ENCODE measurements around the gene RBM38. TPM values are rescaled to one million over a fixed set of nuclear protein-coding genes. Genes with fewer than 3 reads are reported as not detected.

Gene RBM38
- total and polyA plus RNA-seq, 10 of the 15 experiments (the other 5 are each of a cell fraction or from before 2014, with no cell fraction given) = 0.32 to 118 (median 25.2) TPM

- TF ChIP-seq SMAD1 (IDR thresholded peaks at IDR 0.05; ENCODE audit: low read depth, partially characterized antibody) (peak; percentile 0), CTCF (IDR thresholded peaks at IDR 0.05 in 2 of 3, conservative IDR thresholded peaks at IDR 0.05 in 1 of 3; ENCODE audit: control insufficient read depth in 2 of 3, extremely low read depth in 1 of 3, insufficient read depth in 1 of 3, low read depth in 3 of 3, low read length in 3 of 3) (no peak), POLR2AphosphoS5 (IDR thresholded peaks at IDR 0.05; ENCODE audit: low read length) (peak; percentile 69)
- H3K4me1 ChIP-seq (ENCODE audit: control insufficient read depth, insufficient read depth, low read length) = peaks cover 62% of the 10 kb centered on the region
- no peak overlapping the region for H2AFZ ChIP-seq (ENCODE audit: control insufficient read depth, low read depth, low read length)
- no peak for ATAC-seq
- ChIA-PET CTCF (no interaction called here), POLR2A (no interaction called here), RAD21 (ENCODE audit: unreplicated experiment) (no interaction called here), SMC1A (ENCODE audit: uncharacterized antibody, unreplicated experiment) (interaction anchor here (1.0 to 2.3 kb wide), 3 partner anchors 18 to 102 kb away, joined by 3 to 16 read pairs (median 3); no protein-coding TSS in a partner anchor)
- no peak overlapping the region for H3K27ac ChIP-seq (ENCODE audit: control insufficient read depth, insufficient read depth)
- peaks cover 11% of the 10 kb centered on the region for H4K20me1 ChIP-seq (ENCODE audit: control insufficient read depth, insufficient read depth)
- peak overlapping the region; percentile 96 for H3K9ac ChIP-seq (ENCODE audit: control insufficient read depth, insufficient read depth, low read length)
- WGBS (ENCODE audit: insufficient coverage, insufficient replicate concordance, low lambda C conversion rate, missing lambda C conversion rate) = 77% methylated on average over 27 of the region's 27 CpGs
- H3K4me3 ChIP-seq = peak overlapping the region; percentile 94; the same call in 1 of the 2 replicates
- no peak for FAIRE-seq
- H3K79me2 ChIP-seq (ENCODE audit: control insufficient read depth, insufficient read depth, low read length) = peaks cover 77% of the 10 kb centered on the region
- intact Hi-C loops (cut with micrococcal nuclease; ENCODE audit: unreplicated experiment) = loop anchor here (5.0 to 10.0 kb wide), 2 partner anchors 223 to 290 kb away; no protein-coding TSS in a partner anchor
- no TSS peak for BruUV-seq (replicated peaks)
- in situ Hi-C loops (cut with MboI) = loop anchor here (10.0 to 25.0 kb wide), 4 partner anchors 290 to 1610 kb away; partner anchors contain the start of genes CTSZ and STX16
- no peak for DNase-seq (ENCODE audit: low read depth, low spot score)
- no peaks in the 10 kb centered on the region for H3K27me3 ChIP-seq (replicated peaks in 1 of 2; ENCODE audit: control insufficient read depth in 2 of 2, insufficient read depth in 2 of 2, low read length in 1 of 2)
- H3K36me3 ChIP-seq (ENCODE audit: control insufficient read depth in 2 of 2, insufficient read depth in 2 of 2, low read length in 1 of 2) = peaks cover 12 to 24% of the 10 kb centered on the region in 2 experiments
- no peaks in the 10 kb centered on the region for H3K9me3 ChIP-seq (replicated peaks; ENCODE audit: control insufficient read depth, insufficient read depth, low read length)
- peak overlapping the region; percentile 99 for H3K4me2 ChIP-seq (ENCODE audit: control insufficient read depth, insufficient read depth)
Measured at GRCh38 chr20:57394121-57395082, 3.2 kb downstream of the RBM38 start.

Data from GM12878 (cell line).